ENCODE results near the gene IMMP2L. TPM values are rescaled to one million over a fixed set of nuclear protein-coding genes. Genes with fewer than 3 reads are reported as not detected.

The IMMP2L gene
- total and polyA plus RNA-seq, 2 of the 4 experiments (the other 2 are of a cell fraction), result 5.8 to 9.3 TPM

- Histone ChIP-seq H3K18ac (ENCODE audit: low read depth, low read length) (no peak overlapping the region), H3K27me3 (ENCODE audit: control insufficient read depth, insufficient read depth, low read length) (no peaks in the 10 kb centered on the region), H2BK5ac (ENCODE audit: low read depth, low read length, poor library complexity, severe bottlenecking) (no peak overlapping the region), H3K9me1 (ENCODE audit: insufficient read depth, low read length) (no peaks in the 10 kb centered on the region), H3K9me3 (ENCODE audit: control insufficient read depth, insufficient read depth, low read length) (no peaks in the 10 kb centered on the region), H2BK120ac (ENCODE audit: low read depth, low read length) (no peak overlapping the region), H2AK9ac (replicated peaks; ENCODE audit: low read depth, low read length, poor library complexity) (no peak overlapping the region), H3K14ac (replicated peaks; ENCODE audit: low read depth, low read length) (no peak overlapping the region), H3K4me3 (ENCODE audit: insufficient read depth, low read depth, low read length) (no peak overlapping the region), H2BK15ac (ENCODE audit: low read depth, low read length) (no peak overlapping the region), H3K9ac (ENCODE audit: low read depth, low read length) (no peak overlapping the region), H4K91ac (ENCODE audit: insufficient read depth, low read depth, low read length) (no peak overlapping the region), H3K23ac (ENCODE audit: low read depth, low read length) (no peak overlapping the region), H2AFZ (replicated peaks; ENCODE audit: low read length, poor library complexity) (no peak overlapping the region), H3K4ac (ENCODE audit: low read depth, low read length) (no peak overlapping the region), H4K5ac (ENCODE audit: low read depth, low read length) (no peak overlapping the region), H3K36me3 (ENCODE audit: control insufficient read depth, insufficient read depth, low read length) (no peaks in the 10 kb centered on the region), H3K4me2 (ENCODE audit: low read depth, low read length) (no peak overlapping the region), H3K27ac (ENCODE audit: insufficient read depth, low read length) (no peak overlapping the region), H3K4me1 (ENCODE audit: control insufficient read depth, insufficient read depth, low read length) (peaks cover 3% of the 10 kb centered on the region), H4K20me1 (ENCODE audit: insufficient read depth, low read length) (no peaks in the 10 kb centered on the region), H4K8ac (ENCODE audit: low read depth in 2 of 2, low read length in 2 of 2) (no peak overlapping the region), H2BK20ac (ENCODE audit: low read depth, low read length) (no peak overlapping the region), H3K56ac (ENCODE audit: extremely low read depth, insufficient read depth, low read length) (no peak overlapping the region), H3K79me1 (ENCODE audit: low read depth in 1 of 2, low read length in 2 of 2) (no peaks in the 10 kb centered on the region), H2AK5ac (ENCODE audit: low read depth, low read length) (no peak overlapping the region)
- ATAC-seq (ENCODE audit: low read depth), result no peak
- dilution Hi-C loops (cut with HindIII; ENCODE audit: low sequenced_read_pairs, unreplicated experiment), result no loop called here
- ChIA-PET POLR2A (ENCODE audit: unreplicated experiment) (no interaction called here), CTCF (no interaction called here)
- TF ChIP-seq FOS (IDR thresholded peaks at IDR 0.05; ENCODE audit: low read depth, low read length), result no peak
- TF ChIP-seq MAZ (IDR thresholded peaks at IDR 0.05; ENCODE audit: borderline replicate concordance, low read depth, low read length), result no peak
- no peak for TF ChIP-seq MXI1 (IDR thresholded peaks at IDR 0.05; ENCODE audit: borderline replicate concordance, low read depth, low read length)
- no peak for TF ChIP-seq RFX5 (IDR thresholded peaks at IDR 0.05; ENCODE audit: low read depth, low read length)
- no peak for TF ChIP-seq RCOR1 (IDR thresholded peaks at IDR 0.05; ENCODE audit: insufficient replicate concordance, low read length)
- no peak for TF ChIP-seq CHD1 (IDR thresholded peaks at IDR 0.05; ENCODE audit: low read depth, low read length)
- no peak for TF ChIP-seq USF2 (IDR thresholded peaks at IDR 0.05; ENCODE audit: low read depth, low read length)
- no peak for TF ChIP-seq MAFK (IDR thresholded peaks at IDR 0.05; ENCODE audit: low read depth, low read length)
- no peak for TF ChIP-seq CTCF (conservative IDR thresholded peaks at IDR 0.05; ENCODE audit: low read depth, low read length)
- no peak for TF ChIP-seq NFE2L2 (IDR thresholded peaks at IDR 0.05; ENCODE audit: low read depth, low read length)
- TF ChIP-seq SMC3 (IDR thresholded peaks at IDR 0.05; ENCODE audit: low read depth, low read length), result no peak
- TF ChIP-seq CEBPB (IDR thresholded peaks at IDR 0.05; ENCODE audit: low read depth, low read length), result no peak
- TF ChIP-seq POLR2A (IDR thresholded peaks at IDR 0.05; ENCODE audit: low read depth, low read length), result no peak
- TF ChIP-seq BHLHE40 (IDR thresholded peaks at IDR 0.05; ENCODE audit: low read depth, low read length), result no peak
- TF ChIP-seq RAD21 (IDR thresholded peaks at IDR 0.05; ENCODE audit: low read length), result no peak
- no peak for TF ChIP-seq ELK1 (IDR thresholded peaks at IDR 0.05; ENCODE audit: borderline replicate concordance, low read depth, low read length)
- intact Hi-C loops (cut with micrococcal nuclease), result no loop called here
- no TSS peak for BruUV-seq (replicated peaks)
- in situ Hi-C loops (cut with MboI; ENCODE audit: low sequenced_read_pairs), result no loop called here
- DNase-seq, result no peak
- 100% methylated on average over 2 of the region's 3 CpGs; no CpG with 5 or more reads in 1 of the 2 experiments for WGBS, 2 experiments (ENCODE audit: extremely low coverage in 2 of 2, insufficient read length in 1 of 2)
These were observed 179.2 kb downstream of the IMMP2L start for GRCh38 chr7:111383133-111383532.
